Activated CD4-positive, alpha-beta memory T cell treated with anti-CD3 and anti-CD28 coated beads for 36 hours (primary cell): ENCODE data around the gene UMODL1. TPM values are rescaled to one million over a fixed set of nuclear protein-coding genes. Genes with fewer than 3 reads are reported as not detected.

Source experiments
- CTCF ChIA-PET: fragments of 350-600 bp; sonication (Branson Sonifier 250); formaldehyde crosslinking; loops from one replicate; lab custom pipeline; 2021; ENCODE audit warnings: antibody characterized with exemption, inconsistent platforms; lab: Charles Lee
- POLR2A ChIA-PET: fragments of 350-600 bp; sonication (Branson Sonifier 250); formaldehyde crosslinking; loops from one replicate; lab custom pipeline; 2021; ENCODE audit warnings: antibody characterized with exemption; lab: Charles Lee
- DNase-seq: peaks from one replicate; pipeline ENCODE4 v3.0.0-alpha.2; 2020
- H3K27ac Mint-ChIP-seq: one replicate; pipeline ENCODE4 v1.8.0; 2021; ENCODE audit warnings: mixed read lengths
- H3K27me3 Mint-ChIP-seq: one replicate; pipeline ENCODE4 v1.8.0; 2021; ENCODE audit warnings: mixed read lengths
- H3K36me3 Mint-ChIP-seq: one replicate; pipeline ENCODE4 v1.8.0; 2021; ENCODE audit warnings: mixed read lengths
- H3K4me1 Mint-ChIP-seq: one replicate; pipeline ENCODE4 v1.8.0; 2021; ENCODE audit warnings: low read depth, mixed read lengths
- H3K4me3 Mint-ChIP-seq: one replicate; pipeline ENCODE4 v1.8.0; 2021; ENCODE audit warnings: mild to moderate bottlenecking, mixed read lengths
- H3K9me3 Mint-ChIP-seq: one replicate; pipeline ENCODE4 v1.8.0; 2021; ENCODE audit warnings: mixed read lengths
- intact Hi-C: fragments of 100-400 bp; cut with micrococcal nuclease; formaldehyde crosslinking; loops from one replicate; pipeline ENCODE4 v1.15.1; 2023
- total RNA-seq, 2 experiments: library from RNA; stranded (reverse); gene quantifications; one replicate each; pipeline ENCODE4 v1.2.3, GENCODE V29; 2021

The UMODL1 gene
- total RNA-seq, 2 experiments from 2014 or later = not detected

DNA sequence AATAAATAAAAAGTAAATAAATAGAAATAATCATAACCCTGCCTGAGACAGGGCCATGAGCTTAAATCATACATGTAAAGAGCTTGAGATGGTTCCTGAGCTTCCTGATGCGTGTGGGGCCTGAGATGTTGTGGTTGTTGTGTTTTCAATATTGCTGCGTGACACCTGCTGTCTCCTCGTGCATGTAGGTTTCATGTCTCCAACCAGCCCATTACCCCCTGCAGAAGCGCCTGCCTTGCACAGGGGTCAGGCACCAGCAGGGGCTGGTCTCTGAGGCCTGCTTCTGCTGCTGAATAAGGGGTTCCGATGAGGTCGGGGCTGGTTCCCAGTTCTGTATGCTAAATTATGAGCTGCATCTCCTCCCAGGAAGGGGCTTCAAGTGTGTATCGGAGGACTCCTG, 15.9 kb downstream of the UMODL1 start:
- H3K27ac Mint-ChIP-seq = no peak overlapping the region
- H3K36me3 Mint-ChIP-seq = no peaks in the 10 kb centered on the region
- POLR2A ChIA-PET = no interaction called here
- DNase-seq = no peak
- CTCF ChIA-PET = no interaction called here
- H3K27me3 Mint-ChIP-seq = peaks cover 4% of the 10 kb centered on the region
- intact Hi-C loops = no loop called here
- H3K9me3 Mint-ChIP-seq = no peaks in the 10 kb centered on the region
- H3K4me3 Mint-ChIP-seq = no peak overlapping the region
- H3K4me1 Mint-ChIP-seq = peaks cover 5% of the 10 kb centered on the region

DNA sequence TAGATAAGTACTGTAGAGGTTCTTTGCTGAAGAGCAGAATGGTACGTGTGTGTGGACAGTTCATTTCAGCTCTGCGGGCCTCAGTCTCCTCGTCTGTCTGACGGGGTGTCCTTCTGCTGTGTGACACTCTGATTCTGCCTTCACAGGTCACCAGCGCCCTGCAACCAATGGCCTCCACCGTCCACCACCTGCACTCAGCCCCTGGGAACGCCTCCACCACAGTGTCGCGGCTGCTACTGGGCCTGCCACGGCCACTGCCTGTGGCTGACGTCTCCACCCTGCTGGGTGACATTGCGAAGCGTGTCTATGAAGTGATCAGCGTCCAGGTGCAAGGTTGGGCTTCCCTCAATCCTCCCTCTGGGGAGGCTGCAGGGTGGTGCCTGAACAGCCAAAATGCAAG, 17.0 kb downstream of the UMODL1 start:
- no peak for DNase-seq
- no peaks in the 10 kb centered on the region for H3K36me3 Mint-ChIP-seq
- peaks cover 5% of the 10 kb centered on the region for H3K4me1 Mint-ChIP-seq
- CTCF ChIA-PET = no interaction called here
- intact Hi-C loops = no loop called here
- H3K27me3 Mint-ChIP-seq = peaks cover 4% of the 10 kb centered on the region
- no peaks in the 10 kb centered on the region for H3K9me3 Mint-ChIP-seq
- H3K4me3 Mint-ChIP-seq = no peak overlapping the region
- no peak overlapping the region for H3K27ac Mint-ChIP-seq
- POLR2A ChIA-PET = no interaction called here

DNA sequence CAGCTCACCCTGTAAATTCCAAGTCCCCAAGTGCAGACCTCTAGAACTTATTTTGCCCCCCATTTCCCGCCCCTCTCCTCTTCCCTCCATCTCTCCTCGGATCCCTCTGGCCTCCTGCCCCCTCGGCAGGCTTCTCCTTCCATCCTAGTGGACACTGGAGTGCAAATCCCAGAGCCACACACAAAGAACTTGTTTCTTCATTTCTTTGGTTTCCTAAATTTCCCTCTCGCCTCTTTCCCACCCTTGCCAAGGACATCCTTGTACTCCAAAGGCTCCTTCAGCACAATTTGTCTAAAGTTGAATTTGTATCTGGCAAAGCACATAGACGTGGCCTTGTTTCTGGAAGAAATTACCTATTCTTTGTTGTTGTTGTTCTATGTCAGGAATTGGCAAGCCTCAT, 17.5 kb downstream of the UMODL1 start:
- DNase-seq = no peak
- intact Hi-C loops = no loop called here
- Mint-ChIP-seq H3K27me3 (peaks cover 4% of the 10 kb centered on the region), H3K27ac (no peak overlapping the region), H3K4me3 (no peak overlapping the region), H3K36me3 (no peaks in the 10 kb centered on the region), H3K4me1 (peaks cover 5% of the 10 kb centered on the region), H3K9me3 (no peaks in the 10 kb centered on the region)
- ChIA-PET CTCF (no interaction called here), POLR2A (no interaction called here)

DNA sequence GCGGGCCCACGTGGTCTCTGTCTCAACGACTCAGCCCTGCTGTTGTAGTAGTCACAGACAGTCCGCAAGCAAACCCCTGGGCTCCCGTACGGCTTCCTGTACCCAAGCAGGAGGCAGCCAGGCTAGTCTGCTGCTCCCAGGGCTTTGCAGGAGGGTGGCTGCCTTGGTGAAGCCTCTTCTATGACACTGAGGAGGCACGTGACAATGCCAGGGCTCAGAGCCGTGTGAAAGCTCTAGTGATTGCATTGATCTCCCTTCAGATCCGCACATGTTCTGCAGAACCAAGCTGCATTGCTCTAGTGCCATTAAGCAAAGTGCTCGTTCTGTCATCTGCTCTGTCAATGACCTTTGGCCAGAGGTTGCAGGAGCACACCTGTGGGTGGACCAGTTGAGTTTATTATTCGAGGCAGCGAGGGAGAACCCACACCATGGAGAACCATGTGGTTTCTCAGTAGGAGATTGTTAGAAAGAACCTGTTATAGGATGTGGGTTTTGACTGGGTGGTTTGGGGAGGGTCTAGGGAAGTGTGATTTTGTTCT, 18.0 kb downstream of the UMODL1 start:
- no peak for DNase-seq
- peaks cover 4% of the 10 kb centered on the region for H3K27me3 Mint-ChIP-seq
- no peak overlapping the region for H3K4me3 Mint-ChIP-seq
- H3K27ac Mint-ChIP-seq = no peak overlapping the region
- peaks cover 5% of the 10 kb centered on the region for H3K4me1 Mint-ChIP-seq
- H3K9me3 Mint-ChIP-seq = no peaks in the 10 kb centered on the region
- intact Hi-C loops = no loop called here
- ChIA-PET POLR2A (no interaction called here), CTCF (no interaction called here)
- H3K36me3 Mint-ChIP-seq = no peaks in the 10 kb centered on the region

DNA sequence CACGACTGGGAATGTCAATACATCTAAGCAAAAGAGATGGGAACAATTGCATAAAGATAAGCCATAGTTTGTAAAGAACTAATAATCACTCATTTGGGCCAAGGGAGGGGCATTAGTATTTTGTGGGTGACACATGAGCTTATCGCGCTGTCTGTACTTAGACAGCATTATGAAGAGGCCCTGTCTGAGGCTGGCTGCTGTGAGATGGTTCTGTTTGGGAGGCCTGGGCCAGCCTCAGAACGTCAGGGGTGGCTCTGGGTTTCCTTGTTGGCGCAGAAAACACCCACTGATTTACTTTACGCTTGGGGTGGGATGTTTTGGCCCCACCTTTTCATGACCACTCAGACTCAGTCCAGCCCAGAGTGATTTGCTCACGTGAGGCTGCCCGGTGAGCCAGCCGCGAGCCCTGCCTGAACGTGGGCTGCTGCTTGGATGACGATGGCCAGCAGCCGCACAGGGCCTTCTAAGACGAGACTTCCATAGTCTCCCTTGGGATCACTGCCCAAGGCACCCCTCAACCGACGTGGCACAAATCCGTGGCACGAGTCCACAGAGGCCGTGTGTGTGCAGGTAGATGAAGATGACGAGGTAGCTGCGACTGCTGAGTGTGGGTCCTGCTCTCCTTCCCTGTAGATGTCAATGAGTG, 18.7 kb downstream of the UMODL1 start:
- peaks cover 5% of the 10 kb centered on the region for H3K4me1 Mint-ChIP-seq
- ChIA-PET CTCF (interaction anchor here (1.2 kb wide), 1 partner anchor 18 kb away, joined by 6 read pairs; no protein-coding TSS in a partner anchor), POLR2A (no interaction called here)
- no peaks in the 10 kb centered on the region for H3K9me3 Mint-ChIP-seq
- no peak overlapping the region for H3K4me3 Mint-ChIP-seq
- no peak overlapping the region for H3K27ac Mint-ChIP-seq
- H3K27me3 Mint-ChIP-seq = peaks cover 4% of the 10 kb centered on the region
- no peaks in the 10 kb centered on the region for H3K36me3 Mint-ChIP-seq
- no peak for DNase-seq
- intact Hi-C loops = no loop called here

DNA sequence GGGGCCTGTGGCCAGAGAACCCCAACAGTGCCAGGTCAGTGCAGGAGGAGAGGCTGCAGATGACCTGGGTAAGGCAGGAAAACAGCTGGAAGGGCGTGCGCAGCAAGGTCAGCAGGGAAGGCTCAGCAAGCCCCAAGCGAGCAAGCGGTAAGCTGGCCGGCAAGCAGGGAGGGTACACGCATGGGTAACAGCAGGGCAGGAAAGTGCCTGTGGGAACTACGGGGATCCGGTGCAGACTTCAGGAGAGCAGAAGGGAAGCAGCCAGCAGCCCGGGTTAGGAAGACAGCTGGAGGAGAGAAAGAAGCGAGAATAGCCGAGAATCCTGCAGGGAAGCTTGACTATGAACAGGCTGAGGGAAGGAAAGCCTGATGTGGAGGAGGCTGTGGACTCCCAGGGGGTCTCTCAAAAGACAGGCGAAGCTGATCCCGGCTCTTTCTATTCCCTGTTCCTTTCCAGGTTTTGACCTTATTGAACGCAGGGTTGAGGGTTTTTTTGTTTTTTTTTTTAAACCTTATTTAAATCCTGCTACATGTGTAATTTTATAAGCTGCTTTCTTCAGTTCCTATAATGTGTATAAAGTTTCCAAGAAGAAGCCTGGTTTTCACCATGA, 20.9 kb downstream of the UMODL1 start:
- no peaks in the 10 kb centered on the region for H3K36me3 Mint-ChIP-seq
- ChIA-PET CTCF (interaction anchor here (0.7 to 2.5 kb wide), 3 partner anchors 16 to 275 kb away, joined by 4 to 15 read pairs (median 6); no protein-coding TSS in a partner anchor), POLR2A (no interaction called here)
- no peak overlapping the region for H3K4me3 Mint-ChIP-seq
- intact Hi-C loops = no loop called here
- H3K9me3 Mint-ChIP-seq = peaks cover 3% of the 10 kb centered on the region
- peaks cover 5% of the 10 kb centered on the region for H3K4me1 Mint-ChIP-seq
- peaks cover 4% of the 10 kb centered on the region for H3K27me3 Mint-ChIP-seq
- no peak overlapping the region for H3K27ac Mint-ChIP-seq
- DNase-seq = no peak

DNA sequence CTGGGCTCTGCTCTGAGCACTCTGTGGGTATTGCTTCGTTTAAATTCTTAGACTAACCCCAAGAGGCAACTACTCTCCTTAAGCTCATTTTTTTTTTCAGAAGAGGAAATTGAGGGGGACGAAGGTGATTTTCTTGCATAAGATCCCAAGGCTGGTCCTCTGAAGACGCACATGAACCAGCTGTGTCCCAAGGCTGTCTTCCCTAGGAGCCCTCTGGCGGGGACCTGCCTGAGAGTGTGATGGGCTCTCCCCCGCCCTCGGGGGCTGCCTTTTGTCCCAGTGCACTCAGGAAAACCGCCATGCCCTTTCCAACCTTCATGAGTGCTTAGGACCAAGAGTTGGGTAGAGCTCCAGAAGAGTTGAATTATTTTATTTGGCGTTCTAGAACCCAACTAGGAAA, 21.7 kb downstream of the UMODL1 start:
- Mint-ChIP-seq H3K36me3 (no peaks in the 10 kb centered on the region), H3K27me3 (peaks cover 7% of the 10 kb centered on the region), H3K4me1 (peaks cover 5% of the 10 kb centered on the region), H3K27ac (no peak overlapping the region), H3K4me3 (no peak overlapping the region), H3K9me3 (peaks cover 3% of the 10 kb centered on the region)
- no peak for DNase-seq
- intact Hi-C loops = no loop called here
- CTCF ChIA-PET = interaction anchor here (0.7 to 2.5 kb wide), 3 partner anchors 15 to 276 kb away, joined by 4 to 15 read pairs (median 6); no protein-coding TSS in a partner anchor
- POLR2A ChIA-PET = no interaction called here

DNA sequence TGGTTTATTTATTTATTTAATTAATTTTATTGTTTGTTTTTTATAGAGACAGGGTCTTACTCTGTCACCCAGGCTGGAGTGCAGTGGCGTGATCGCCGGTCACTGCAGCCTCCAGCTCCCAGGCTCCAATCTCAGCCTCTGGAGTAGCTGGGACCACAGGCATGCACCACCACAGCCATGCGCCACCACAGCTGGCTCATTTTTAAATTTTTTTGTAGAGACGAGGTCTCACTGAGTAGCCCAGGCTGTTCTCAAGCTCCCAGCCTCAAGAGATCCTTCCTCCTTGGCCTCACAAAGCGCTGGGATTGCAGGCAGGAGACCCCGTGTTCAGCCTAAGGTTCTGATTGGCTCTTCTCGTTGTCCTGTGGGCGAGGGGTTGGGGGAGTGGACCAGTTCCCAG, 22.1 kb downstream of the UMODL1 start:
- Mint-ChIP-seq H3K27ac (no peak overlapping the region), H3K4me1 (peaks cover 5% of the 10 kb centered on the region), H3K36me3 (no peaks in the 10 kb centered on the region), H3K9me3 (peaks cover 3% of the 10 kb centered on the region), H3K4me3 (no peak overlapping the region), H3K27me3 (peaks cover 7% of the 10 kb centered on the region)
- no peak for DNase-seq
- ChIA-PET POLR2A (no interaction called here), CTCF (interaction anchor here (2.5 kb wide), 1 partner anchor 15 kb away, joined by 15 read pairs; no protein-coding TSS in a partner anchor)
- intact Hi-C loops = no loop called here

DNA sequence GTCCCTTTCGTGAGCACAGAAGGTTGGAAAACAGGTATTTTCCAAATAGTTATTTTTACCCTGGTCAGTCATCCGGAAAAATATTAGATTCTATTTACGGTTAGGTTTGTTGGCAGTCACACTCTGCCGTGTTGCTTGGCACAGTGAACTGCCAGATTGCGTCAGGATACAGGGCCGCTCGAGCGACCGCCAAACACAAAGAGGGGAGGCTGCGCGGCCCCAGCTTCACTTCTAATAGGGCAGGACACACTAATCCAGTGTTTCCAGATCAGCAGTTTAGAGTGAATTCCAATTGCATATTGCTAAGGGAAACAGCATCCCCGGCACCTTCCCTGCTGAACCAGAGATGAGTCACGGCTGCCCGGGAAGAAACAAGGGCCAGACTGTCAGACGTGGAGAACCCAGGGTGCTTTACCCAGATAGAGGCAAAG, 22.9 kb downstream of the UMODL1 start:
- POLR2A ChIA-PET = no interaction called here
- intact Hi-C loops = no loop called here
- CTCF ChIA-PET = no interaction called here
- peaks cover 3% of the 10 kb centered on the region for H3K9me3 Mint-ChIP-seq
- no peak overlapping the region for H3K4me3 Mint-ChIP-seq
- DNase-seq = no peak
- H3K4me1 Mint-ChIP-seq = peaks cover 5% of the 10 kb centered on the region
- no peaks in the 10 kb centered on the region for H3K36me3 Mint-ChIP-seq
- H3K27ac Mint-ChIP-seq = no peak overlapping the region
- peaks cover 7% of the 10 kb centered on the region for H3K27me3 Mint-ChIP-seq

DNA sequence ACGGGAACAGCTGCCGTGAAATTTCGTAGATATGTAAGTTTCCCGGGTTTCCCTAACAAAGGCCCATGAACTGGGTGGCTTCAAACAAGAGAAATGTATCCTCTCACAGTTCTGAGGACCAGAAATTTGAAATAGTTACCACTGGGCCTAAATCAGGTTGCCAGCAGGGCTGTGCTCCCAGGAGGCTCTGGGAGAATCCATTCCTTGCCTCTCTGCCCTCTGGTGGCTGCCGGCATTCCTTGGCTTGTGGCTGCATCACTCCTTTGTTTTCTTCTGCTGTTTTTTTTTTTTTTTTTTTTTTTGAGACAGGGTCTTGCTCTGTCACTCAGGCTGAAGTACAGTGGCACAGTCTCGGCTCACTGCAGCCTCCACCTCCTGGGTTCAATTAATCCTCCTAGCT, 23.7 kb downstream of the UMODL1 start:
- no peak for DNase-seq
- Mint-ChIP-seq H3K4me1 (no peaks in the 10 kb centered on the region), H3K27me3 (peaks cover 7% of the 10 kb centered on the region)

DNA sequence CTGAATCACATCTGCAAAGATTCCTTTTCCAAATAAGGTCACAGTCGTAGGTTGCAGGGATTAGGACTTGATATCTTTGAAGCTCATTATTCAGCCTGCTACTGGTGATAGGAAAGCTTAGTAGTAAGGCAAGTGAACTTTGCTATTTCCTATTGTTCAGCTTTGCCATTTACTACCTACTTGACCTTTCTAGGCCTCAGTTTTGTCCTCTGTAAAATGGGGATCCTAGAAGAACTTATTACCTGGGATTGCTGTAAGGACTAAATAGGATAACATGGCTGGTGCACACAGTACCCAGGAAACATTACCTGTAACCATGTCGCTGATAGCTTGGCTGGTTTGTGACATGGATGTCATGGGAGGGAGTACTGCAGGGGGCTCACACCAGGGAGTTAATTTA, 24.5 kb downstream of the UMODL1 start:
- Mint-ChIP-seq H3K4me3 (no peak overlapping the region), H3K4me1 (no peaks in the 10 kb centered on the region), H3K27me3 (peaks cover 7% of the 10 kb centered on the region), H3K36me3 (no peaks in the 10 kb centered on the region), H3K9me3 (peaks cover 3% of the 10 kb centered on the region), H3K27ac (no peak overlapping the region)
- POLR2A ChIA-PET = no interaction called here
- no peak for DNase-seq
- intact Hi-C loops = no loop called here
- CTCF ChIA-PET = interaction anchor here (0.8 to 1.6 kb wide), 3 partner anchors 12 to 163 kb away, joined by 3 to 4 read pairs (median 3); no protein-coding TSS in a partner anchor

More for the DNA sequence above, 23.7 kb downstream of the UMODL1 start:
- Mint-ChIP-seq H3K27ac (no peak overlapping the region), H3K36me3 (no peaks in the 10 kb centered on the region), H3K9me3 (peaks cover 3% of the 10 kb centered on the region), H3K4me3 (no peak overlapping the region)
- ChIA-PET POLR2A (no interaction called here), CTCF (interaction anchor here (0.8 kb wide), 1 partner anchor 164 kb away, joined by 3 read pairs; no protein-coding TSS in a partner anchor)
- intact Hi-C loops = no loop called here

DNA sequence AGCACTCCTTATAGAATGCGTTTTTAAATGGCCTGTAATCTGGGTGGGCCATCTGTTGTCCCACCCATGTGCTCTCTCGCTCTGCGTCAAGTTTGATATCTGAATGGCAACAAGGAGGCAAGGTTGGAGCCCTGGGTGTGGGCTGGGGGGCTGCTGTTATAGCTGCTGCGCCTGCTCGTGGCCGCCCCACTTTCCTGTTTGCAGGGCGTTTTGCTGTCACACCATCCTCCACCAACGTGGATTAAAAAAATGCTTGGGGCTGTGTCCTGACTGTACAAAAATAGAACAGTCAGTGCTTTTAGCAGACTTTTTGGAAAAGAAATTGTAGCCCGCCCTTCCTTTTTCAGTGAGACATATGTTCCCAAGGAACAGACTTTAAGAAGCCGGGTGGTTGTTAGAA, 25.4 kb downstream of the UMODL1 start:
- intact Hi-C loops = no loop called here
- Mint-ChIP-seq H3K27ac (no peak overlapping the region), H3K27me3 (peaks cover 5% of the 10 kb centered on the region), H3K4me3 (no peak overlapping the region), H3K4me1 (no peaks in the 10 kb centered on the region), H3K36me3 (no peaks in the 10 kb centered on the region), H3K9me3 (peaks cover 3% of the 10 kb centered on the region)
- no peak for DNase-seq
- ChIA-PET CTCF (interaction anchor here (1.2 to 2.7 kb wide), 3 partner anchors 11 to 21 kb away, joined by 3 to 11 read pairs (median 4); no protein-coding TSS in a partner anchor), POLR2A (no interaction called here)
